Stimulated activated CD4-positive, alpha-beta T cell treated with anti-CD3 and anti-CD28 coated beads, Interleukin-1b, Interleukin-23, amount 100 ng/mL, for 48 hours (primary cell): ENCODE data around the gene SIGLEC7.

Experiments used
- DNase-seq: peaks from one replicate; pipeline ENCODE4 v3.0.0-alpha.2; 2020

SIGLEC7 gene

DNA sequence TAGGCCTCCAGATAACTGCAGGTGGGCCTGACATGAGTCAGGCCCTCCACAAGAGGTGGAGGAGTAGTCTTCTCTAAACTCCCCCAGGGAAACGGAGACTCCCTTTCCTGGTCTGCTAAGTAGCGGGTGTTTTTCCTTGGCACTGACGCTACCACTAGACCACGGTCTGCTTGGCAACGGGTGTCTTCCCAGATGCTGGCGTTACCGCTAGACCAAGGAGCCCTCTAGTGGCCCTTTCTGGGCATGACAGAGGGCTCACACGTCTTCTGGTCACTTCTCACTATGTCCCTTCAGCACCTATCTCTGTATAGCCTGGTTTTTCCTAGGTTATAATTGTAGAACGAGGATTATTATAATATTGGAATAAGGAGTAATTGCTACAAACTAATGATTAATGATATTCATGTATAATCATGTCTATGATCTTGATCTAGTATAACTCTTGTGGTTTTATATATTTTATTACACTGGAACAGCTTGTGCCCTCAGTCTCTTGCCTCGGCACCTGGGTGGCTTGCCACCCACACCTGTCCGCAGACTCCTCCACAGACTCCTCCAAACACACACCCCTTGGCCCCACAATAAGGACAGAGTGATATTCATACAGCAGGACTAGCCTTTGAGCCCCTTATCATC, 27.3 kb downstream of the SIGLEC7 start:
- peak; percentile 60 for DNase-seq

DNA sequence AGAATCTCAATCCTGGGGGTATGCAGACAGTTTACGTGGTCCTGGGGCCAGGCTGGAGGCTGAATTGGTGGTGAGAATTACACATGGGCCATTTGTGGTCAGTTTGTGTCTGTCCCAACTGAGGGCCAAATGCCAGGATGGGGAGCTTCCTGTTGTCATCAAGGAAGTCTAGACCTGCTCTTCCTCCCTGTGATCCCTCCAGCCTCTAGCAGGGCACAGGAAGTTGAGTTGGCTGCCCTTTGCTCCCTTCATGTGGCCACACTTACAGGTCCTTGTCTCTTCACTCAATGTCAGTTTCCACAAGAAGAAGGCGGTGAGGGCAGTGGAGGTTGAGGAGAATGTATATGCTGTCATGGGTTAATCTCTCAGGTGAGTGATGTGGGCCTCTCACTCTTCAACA, 30.1 kb downstream of the SIGLEC7 start:
- DNase-seq: no peak

GRCh38 chr19:51173681-51174080, 31.6 kb downstream of the SIGLEC7 start:
- DNase-seq: no peak

DNA sequence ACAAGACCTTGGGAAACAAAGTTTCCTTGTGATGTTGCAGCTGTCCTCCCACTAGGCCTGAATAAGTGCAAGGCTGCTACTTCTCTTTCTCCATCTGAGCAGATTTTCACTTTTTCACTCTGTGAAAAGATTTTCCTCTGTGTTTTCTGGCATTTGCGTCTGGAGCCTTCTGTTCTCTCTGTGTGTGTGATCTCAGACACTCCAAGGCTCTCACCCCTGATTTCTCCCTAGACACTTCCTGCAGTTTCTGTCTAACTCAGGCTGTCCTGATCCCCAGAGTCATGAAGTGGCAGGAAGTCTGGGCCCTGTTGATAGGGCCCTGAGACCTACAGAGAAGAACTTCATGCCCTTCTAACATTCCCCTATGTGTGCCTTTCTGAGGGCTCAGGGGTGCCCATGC, 37.2 kb downstream of the SIGLEC7 start:
- no peak for DNase-seq

- no peak for DNase-seq
These were observed 39.3 kb downstream of the SIGLEC7 start for GRCh38 chr19:51181377-51181912.

- DNase-seq: peak; percentile 44
These were observed 39.9 kb downstream of the SIGLEC7 start for GRCh38 chr19:51181913-51182419.

DNA sequence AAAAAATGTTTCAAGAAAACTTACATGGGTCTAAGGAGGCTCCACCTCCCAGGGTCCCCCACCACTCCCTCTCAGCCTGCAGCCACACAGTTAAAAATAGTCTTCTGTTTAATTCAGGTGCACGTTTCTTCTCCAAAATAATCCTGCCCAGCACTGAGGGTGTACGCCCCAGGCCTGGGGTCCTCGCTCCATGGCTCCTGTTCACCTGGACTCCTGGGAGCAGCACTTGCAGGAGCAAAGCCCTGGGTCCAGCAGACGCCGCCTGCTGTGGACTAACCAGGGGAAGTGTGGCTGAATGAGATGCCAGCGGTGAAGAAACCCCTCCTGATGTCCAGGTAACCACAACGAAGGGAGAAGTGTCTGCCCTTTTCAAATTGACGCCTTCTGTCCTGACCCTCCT, 41.5 kb downstream of the SIGLEC7 start:
- DNase-seq: no peak

- no peak for DNase-seq
These were observed 43.2 kb downstream of the SIGLEC7 start for GRCh38 chr19:51185069-51185867.

- no peak for DNase-seq
These were observed 43.7 kb downstream of the SIGLEC7 start for GRCh38 chr19:51185868-51186215.

GRCh38 chr19:51186323-51186722, 44.2 kb downstream of the SIGLEC7 start:
- DNase-seq: no peak

GRCh38 chr19:51187395-51188226, 45.5 kb downstream of the SIGLEC7 start:
- no peak for DNase-seq

DNA sequence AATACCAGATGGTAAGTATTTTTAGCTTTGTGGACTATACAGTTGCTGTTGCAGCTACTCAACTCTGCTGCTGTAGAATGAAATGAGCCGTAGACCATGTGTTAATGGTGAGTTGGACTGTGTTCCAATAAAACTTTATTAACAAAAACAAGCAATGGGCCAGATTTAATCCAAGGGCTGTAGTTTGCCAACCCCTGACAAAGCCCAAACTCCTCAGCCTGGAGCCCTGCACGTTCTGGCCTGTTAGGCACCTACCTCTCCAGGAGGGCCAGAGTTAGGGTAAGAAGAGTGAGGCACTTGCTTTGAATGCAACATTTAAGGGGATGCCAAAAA, 46.1 kb downstream of the SIGLEC7 start:
- no peak for DNase-seq

- DNase-seq: no peak
These were observed 50.6 kb downstream of the SIGLEC7 start for GRCh38 chr19:51192689-51193088.

GRCh38 chr19:51194527-51195315, 52.6 kb downstream of the SIGLEC7 start:
- no peak for DNase-seq

- no peak for DNase-seq
These were observed 53.1 kb downstream of the SIGLEC7 start for GRCh38 chr19:51195316-51195586.

GRCh38 chr19:51195616-51196015, 53.5 kb downstream of the SIGLEC7 start:
- no peak for DNase-seq

- DNase-seq: no peak
These were observed 54.1 kb downstream of the SIGLEC7 start for GRCh38 chr19:51196181-51196580.

- DNase-seq: no peak
These were observed 56.5 kb downstream of the SIGLEC7 start for GRCh38 chr19:51198641-51199040.

DNA sequence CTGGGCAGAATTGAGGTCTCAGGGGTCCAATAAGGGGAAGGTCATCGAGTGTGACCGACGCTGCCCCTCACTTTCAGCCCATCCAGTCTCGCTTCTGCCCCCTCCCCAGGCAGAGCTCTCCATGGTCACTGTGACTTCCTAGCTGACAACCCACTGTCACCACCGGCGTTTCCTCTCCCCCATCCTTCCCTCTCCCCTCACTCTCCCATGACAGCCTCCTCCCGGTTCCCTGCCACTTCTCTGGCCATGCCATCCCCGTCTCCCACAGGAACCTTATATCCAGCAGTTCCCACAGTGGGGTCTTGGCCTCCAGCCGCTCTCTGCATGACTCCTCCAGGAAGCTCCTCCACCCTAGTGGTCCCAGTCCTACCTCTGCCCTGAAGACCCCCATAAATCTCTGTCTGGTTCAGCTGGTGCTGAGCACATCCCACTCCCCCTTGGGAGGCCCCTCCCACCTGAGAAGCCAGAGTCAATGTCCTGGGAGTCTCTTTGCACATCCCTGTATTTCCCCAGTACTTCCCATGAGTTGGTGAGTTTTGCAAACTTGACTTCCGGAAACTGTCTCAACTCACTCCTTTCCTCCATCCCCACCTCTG, 58.1 kb downstream of the SIGLEC7 start:
- DNase-seq: no peak

DNA sequence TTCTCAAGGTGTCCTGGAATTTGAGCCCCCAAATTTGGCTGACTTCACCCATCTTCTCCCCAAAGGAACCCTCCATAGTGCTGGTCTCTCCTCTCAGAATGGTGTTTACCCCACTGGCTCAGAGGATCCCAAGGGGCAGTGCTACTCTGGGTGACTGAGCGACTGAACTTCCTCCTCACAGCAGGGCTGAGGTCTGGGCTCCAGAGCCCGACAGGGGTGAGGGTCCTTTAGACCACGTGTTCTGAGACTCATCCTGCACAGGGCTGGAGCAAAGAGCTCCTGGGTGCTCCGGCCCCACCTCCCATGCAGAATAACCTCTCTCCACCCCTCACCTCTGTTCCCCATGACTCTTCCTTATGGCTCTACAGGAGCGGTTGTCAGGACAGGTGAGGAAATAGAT, 59.6 kb downstream of the SIGLEC7 start:
- DNase-seq: no peak
